ENCODE data around the gene SLC37A1. TPM values are rescaled to one million over a fixed set of nuclear protein-coding genes. Genes with fewer than 3 reads are reported as not detected.

The SLC37A1 gene
- total RNA-seq, 2 experiments from 2014 or later = 12.8 to 14.9 TPM

- Mint-ChIP-seq H3K4me1 (ENCODE audit: low read depth) (no peaks in the 10 kb centered on the region), H3K27ac (peak overlapping the region; percentile 6), H3K4me3 (no peak overlapping the region), H3K27me3 (no peaks in the 10 kb centered on the region), H3K9me3 (no peaks in the 10 kb centered on the region), H3K36me3 (ENCODE audit: low read depth) (no peaks in the 10 kb centered on the region)
- POLR2A ChIA-PET = no interaction called here
- intact Hi-C loops (cut with micrococcal nuclease) = no loop called here
- DNase-seq = no peak
- TF ChIP-seq CTCF (IDR thresholded peaks at IDR 0.05) = no peak
- no peak for ATAC-seq
- CTCF ChIA-PET = no interaction called here
These were observed 84.6 kb downstream of the SLC37A1 start for GRCh38 chr21:42598159-42598735.

DNA sequence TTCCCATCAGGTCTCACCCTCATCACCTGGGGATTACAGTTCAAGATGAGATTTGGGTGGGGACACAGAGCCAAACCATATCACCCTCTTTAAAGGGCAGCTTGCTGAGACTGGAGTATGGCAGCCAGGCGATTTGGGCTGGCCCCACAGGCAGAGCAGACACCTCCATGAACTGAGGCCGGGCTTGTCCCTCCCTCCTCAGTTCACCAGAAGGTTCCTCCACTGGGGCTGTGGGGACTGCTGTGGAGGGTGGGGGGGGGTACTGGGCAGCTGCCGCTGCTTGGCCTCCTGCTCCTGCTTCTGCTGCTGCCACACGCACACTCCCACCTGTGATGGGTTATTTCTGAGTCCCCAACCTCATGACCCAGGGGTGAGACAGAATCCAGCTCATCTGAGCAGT is 85.8 kb downstream of the SLC37A1 start:
- DNase-seq (no peak), ATAC-seq (no peak)
- ChIA-PET POLR2A (no interaction called here), CTCF (no interaction called here)
- no peaks in the 10 kb centered on the region for H3K9me3 Mint-ChIP-seq
- H3K36me3 Mint-ChIP-seq (ENCODE audit: low read depth) = no peaks in the 10 kb centered on the region
- H3K4me3 Mint-ChIP-seq = no peak overlapping the region
- no peaks in the 10 kb centered on the region for H3K27me3 Mint-ChIP-seq
- intact Hi-C loops (cut with micrococcal nuclease) = no loop called here
- no peaks in the 10 kb centered on the region for H3K4me1 Mint-ChIP-seq (ENCODE audit: low read depth)
- TF ChIP-seq CTCF (IDR thresholded peaks at IDR 0.05) = no peak
- H3K27ac Mint-ChIP-seq = no peak overlapping the region

GRCh38 chr21:42599962-42600361 is 86.3 kb downstream of the SLC37A1 start:
- no peak for TF ChIP-seq CTCF (IDR thresholded peaks at IDR 0.05)
- no peaks in the 10 kb centered on the region for H3K36me3 Mint-ChIP-seq (ENCODE audit: low read depth)
- ATAC-seq = no peak
- POLR2A ChIA-PET = no interaction called here
- CTCF ChIA-PET = interaction anchor here (1.0 to 1.4 kb wide), 2 partner anchors 8 to 218 kb away, joined by 3 to 4 read pairs; no protein-coding TSS in a partner anchor
- H3K27ac Mint-ChIP-seq = no peak overlapping the region
- intact Hi-C loops (cut with micrococcal nuclease) = no loop called here
- DNase-seq = no peak
- H3K4me3 Mint-ChIP-seq = no peak overlapping the region
- H3K27me3 Mint-ChIP-seq = no peaks in the 10 kb centered on the region
- peaks cover 1% of the 10 kb centered on the region for H3K9me3 Mint-ChIP-seq
- H3K4me1 Mint-ChIP-seq (ENCODE audit: low read depth) = no peaks in the 10 kb centered on the region

DNA sequence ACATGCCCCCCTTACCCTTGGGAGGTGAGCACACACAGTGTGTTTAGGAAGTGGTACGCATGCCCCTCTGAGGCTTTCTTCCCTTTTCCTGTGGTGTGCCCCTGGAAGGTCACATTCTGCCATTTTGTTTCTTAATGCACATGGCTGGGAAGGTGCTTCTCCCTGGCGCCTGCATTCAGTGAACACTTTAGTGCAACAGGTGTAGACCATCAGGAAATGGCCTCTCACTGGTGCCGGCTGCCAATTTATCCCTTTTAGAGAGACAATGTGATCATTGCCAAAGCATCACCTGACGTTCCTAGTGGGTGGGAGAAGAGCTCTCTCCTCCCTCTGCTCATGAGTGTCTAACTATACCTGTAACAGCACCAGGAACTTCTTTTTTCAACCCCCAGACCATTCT is 88.0 kb downstream of the SLC37A1 start:
- TF ChIP-seq CTCF (IDR thresholded peaks at IDR 0.05) = no peak
- Mint-ChIP-seq H3K4me1 (ENCODE audit: low read depth) (no peaks in the 10 kb centered on the region), H3K9me3 (peaks cover 13% of the 10 kb centered on the region), H3K27ac (no peak overlapping the region), H3K27me3 (no peaks in the 10 kb centered on the region), H3K4me3 (no peak overlapping the region), H3K36me3 (ENCODE audit: low read depth) (no peaks in the 10 kb centered on the region)
- ATAC-seq (no peak), DNase-seq (no peak)
- ChIA-PET POLR2A (no interaction called here), CTCF (interaction anchor here (1.1 kb wide), 1 partner anchor 9 kb away, joined by 3 read pairs; no protein-coding TSS in a partner anchor)
- intact Hi-C loops (cut with micrococcal nuclease) = no loop called here

DNA sequence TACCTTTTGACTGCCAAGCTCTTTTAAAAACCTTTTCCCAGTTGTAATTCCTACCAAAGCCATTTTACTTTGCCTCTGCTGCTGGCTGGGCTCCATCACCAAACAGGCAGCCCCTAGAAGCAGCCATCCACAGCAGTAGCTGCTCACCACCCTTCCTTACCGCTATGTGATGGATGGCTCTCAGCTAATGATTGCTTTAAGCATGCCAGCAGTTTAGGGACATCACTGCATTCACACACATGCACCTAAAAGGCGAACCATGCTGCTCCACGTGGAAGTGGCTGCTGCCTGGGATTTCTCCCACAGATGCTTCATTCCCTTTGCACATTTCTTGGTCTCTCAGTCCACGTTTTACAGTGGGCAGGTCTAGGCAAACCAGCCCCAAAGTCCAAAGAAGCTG is 93.5 kb downstream of the SLC37A1 start:
- no peak for TF ChIP-seq CTCF (IDR thresholded peaks at IDR 0.05)
- CTCF ChIA-PET = interaction anchor here (1.0 to 1.8 kb wide), 2 partner anchors 10 to 14 kb away, joined by 4 to 7 read pairs; no protein-coding TSS in a partner anchor
- H3K4me1 Mint-ChIP-seq (ENCODE audit: low read depth) = peaks cover 11% of the 10 kb centered on the region
- H3K4me3 Mint-ChIP-seq = no peak overlapping the region
- no peaks in the 10 kb centered on the region for H3K27me3 Mint-ChIP-seq
- DNase-seq = no peak
- H3K27ac Mint-ChIP-seq = no peak overlapping the region
- H3K36me3 Mint-ChIP-seq (ENCODE audit: low read depth) = peaks cover 3% of the 10 kb centered on the region
- H3K9me3 Mint-ChIP-seq = peaks cover 24% of the 10 kb centered on the region
- POLR2A ChIA-PET = interaction anchor here (1.1 kb wide), 1 partner anchor 14 kb away, joined by 3 read pairs; no protein-coding TSS in a partner anchor
- intact Hi-C loops (cut with micrococcal nuclease) = no loop called here
- no peak for ATAC-seq
